ENCODE measurements around the gene SUGT1. TPM values are rescaled to one million over a fixed set of nuclear protein-coding genes. Genes with fewer than 3 reads are reported as not detected.
"Not testable (repeated sequence)": the region's sequence is repeated elsewhere in the genome, so short reads cannot be mapped to it uniquely, and the experiment has no call there.

SUGT1 gene
- total and polyA plus RNA-seq, 10 donors: 24.7 to 36.9 (median 28.8) TPM

GRCh38 chr13:52703482-52703881, 50.8 kb downstream of the SUGT1 start:
- Histone ChIP-seq H3K4me3 (no peak overlapping the region), H3K27ac (no peak overlapping the region), H3K4me1 (peaks cover 0 to 9% (median 0%) of the 10 kb centered on the region in 6 donors), H3K36me3 (peaks cover 0 to 6% (median 0%) of the 10 kb centered on the region in 6 donors), H3K27me3 (replicated peaks in 1 of 7) (no peaks in the 10 kb centered on the region), H3K9me3 (no peaks in the 10 kb centered on the region)
- TF ChIP-seq POLR2A (IDR thresholded peaks at IDR 0.05): no peak
- no peak for TF ChIP-seq CTCF (IDR thresholded peaks at IDR 0.05 in 8 of 11, conservative IDR thresholded peaks at IDR 0.05 in 3 of 11)
- no peak for TF ChIP-seq POLR2AphosphoS5 (IDR thresholded peaks at IDR 0.05)
- WGBS, 5 donors: 66 to 84% (median 76%) methylated on average over 6 of the region's 6 CpGs
- intact Hi-C loops (cut with DNase I; ENCODE audit: low total_unique reads): no loop called here
- no peak for DNase-seq

DNA sequence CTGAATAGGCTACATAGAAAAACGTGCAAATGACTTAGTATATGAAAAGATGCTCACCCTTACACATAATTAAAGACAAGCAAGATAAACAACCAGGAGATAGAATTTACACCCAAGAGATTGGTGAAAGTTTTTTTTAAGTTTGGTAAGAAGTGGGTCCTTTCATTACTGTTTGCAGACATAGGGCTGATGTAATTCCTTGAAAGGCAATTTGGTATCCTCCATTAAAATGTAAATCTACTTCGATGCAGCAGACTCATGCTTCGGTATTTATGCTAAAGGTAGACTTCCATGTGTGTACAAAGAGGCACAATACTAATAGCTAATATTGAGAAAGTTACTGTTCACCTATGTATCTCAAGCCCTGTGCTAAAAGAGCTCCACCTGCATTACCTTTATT, 53.4 kb downstream of the SUGT1 start:
- WGBS, 5 donors: 85 to 90% (median 88%) methylated on average over 3 of the region's 3 CpGs
- intact Hi-C loops (cut with DNase I; ENCODE audit: low total_unique reads): no loop called here
- no peak for TF ChIP-seq CTCF (IDR thresholded peaks at IDR 0.05 in 8 of 11, conservative IDR thresholded peaks at IDR 0.05 in 3 of 11)
- no peak for TF ChIP-seq POLR2AphosphoS5 (IDR thresholded peaks at IDR 0.05)
- no peak for TF ChIP-seq POLR2A (IDR thresholded peaks at IDR 0.05)
- no peak overlapping the region for H3K4me3 ChIP-seq
- H3K27me3 ChIP-seq (replicated peaks in 1 of 7): no peaks in the 10 kb centered on the region
- no peak for DNase-seq
- H3K27ac ChIP-seq: no peak overlapping the region
- no peaks in the 10 kb centered on the region for H3K36me3 ChIP-seq
- no peaks in the 10 kb centered on the region for H3K9me3 ChIP-seq
- H3K4me1 ChIP-seq: peaks cover 0 to 9% (median 0%) of the 10 kb centered on the region in 6 donors

DNA sequence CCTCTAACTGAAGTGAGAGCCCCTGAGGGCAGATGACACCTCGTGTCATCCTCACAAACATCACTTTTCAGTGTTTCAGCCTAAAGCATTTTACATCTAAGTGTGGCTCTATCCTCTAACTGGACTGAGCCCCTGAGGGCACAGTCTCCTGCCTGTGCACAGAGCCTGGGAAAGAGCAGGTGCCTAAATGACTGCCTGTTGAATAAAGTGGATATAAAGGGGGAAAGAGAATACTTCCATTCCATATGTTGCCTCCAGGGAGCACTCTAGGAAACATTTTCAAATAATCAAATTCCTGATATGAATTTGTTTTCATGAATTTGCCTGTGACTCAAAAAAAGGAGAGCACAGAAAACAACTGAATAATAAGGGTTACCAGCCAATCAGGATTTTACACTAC, 54.7 kb downstream of the SUGT1 start:
- no peak overlapping the region for H3K27ac ChIP-seq
- no peaks in the 10 kb centered on the region for H3K27me3 ChIP-seq (replicated peaks in 1 of 7)
- no peaks in the 10 kb centered on the region for H3K36me3 ChIP-seq
- intact Hi-C loops (cut with DNase I; ENCODE audit: low total_unique reads): no loop called here
- TF ChIP-seq CTCF (IDR thresholded peaks at IDR 0.05 in 8 of 11, conservative IDR thresholded peaks at IDR 0.05 in 3 of 11): no peak
- TF ChIP-seq POLR2A (IDR thresholded peaks at IDR 0.05): no peak
- H3K4me3 ChIP-seq: no peak overlapping the region
- 70 to 90% (median 87%) methylated on average over 1 of the region's 1 CpG for WGBS, 5 donors
- H3K4me1 ChIP-seq: peaks cover 0 to 3% (median 0%) of the 10 kb centered on the region in 6 donors
- H3K9me3 ChIP-seq: no peaks in the 10 kb centered on the region
- DNase-seq: no peak

DNA sequence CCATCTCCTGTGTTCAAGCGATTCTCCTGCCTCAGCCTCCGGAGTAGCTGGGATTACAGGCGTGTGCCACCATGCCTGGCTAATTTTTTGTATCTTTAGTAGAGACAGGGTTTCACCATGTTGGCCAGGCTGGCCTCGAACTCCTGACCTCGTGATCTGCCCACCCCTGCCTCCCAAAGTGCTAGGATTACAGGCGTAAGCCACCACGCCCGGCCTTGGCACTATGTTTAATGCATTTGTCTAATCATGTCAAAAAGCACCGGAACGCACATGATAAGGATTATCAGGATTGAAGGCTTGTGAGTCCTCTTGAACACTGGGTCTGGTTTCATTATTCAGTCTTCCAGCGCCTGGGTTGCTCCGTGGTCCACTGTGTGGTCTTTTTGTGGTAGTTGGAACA, 55.6 kb downstream of the SUGT1 start:
- H3K9me3 ChIP-seq; intact Hi-C loops (cut with DNase I; ENCODE audit: low total_unique reads): not testable (repeated sequence)
- 88 to 92% (median 89%) methylated on average over 12 of the region's 12 CpGs for WGBS, 5 donors

GRCh38 chr13:52711286-52711685, 58.6 kb downstream of the SUGT1 start:
- Histone ChIP-seq H3K36me3 (no peaks in the 10 kb centered on the region), H3K4me3 (no peak overlapping the region), H3K9me3 (peaks cover 0 to 1% (median 0%) of the 10 kb centered on the region in 8 donors), H3K27ac (no peak overlapping the region), H3K4me1 (peaks cover 0 to 15% (median 2%) of the 10 kb centered on the region in 6 donors), H3K27me3 (replicated peaks in 1 of 7) (no peaks in the 10 kb centered on the region)
- no peak for TF ChIP-seq CTCF (IDR thresholded peaks at IDR 0.05 in 8 of 11, conservative IDR thresholded peaks at IDR 0.05 in 3 of 11)
- TF ChIP-seq POLR2A (IDR thresholded peaks at IDR 0.05): no peak
- no peak for TF ChIP-seq POLR2AphosphoS5 (IDR thresholded peaks at IDR 0.05)
- 86 to 90% (median 88%) methylated on average over 3 of the region's 3 CpGs for WGBS, 5 donors
- intact Hi-C loops (cut with DNase I; ENCODE audit: low total_unique reads): no loop called here
- DNase-seq: no peak

More for the DNA sequence above, 55.6 kb downstream of the SUGT1 start:
- not testable (repeated sequence) for DNase-seq; H3K4me3 ChIP-seq; H3K36me3 ChIP-seq; H3K4me1 ChIP-seq; H3K27ac ChIP-seq; H3K27me3 ChIP-seq (replicated peaks in 1 of 7)

Data from spleen (tissue), 11 donors.